ENCODE results near the gene NOTCH4. TPM values are rescaled to one million over a fixed set of nuclear protein-coding genes. Genes with fewer than 3 reads are reported as not detected.
A peak's percentile ranks its signal among the peaks of the same experiment; 100 is the strongest.

NOTCH4 gene
- total RNA-seq, 1 experiment from 2014 or later: 2.3 TPM

GRCh38 chr6:32151181-32151862, 72.5 kb downstream of the NOTCH4 start:
- no CpG with 5 or more reads among the region's 8 CpGs for WGBS (ENCODE audit: extremely low coverage, insufficient read length, low lambda C conversion rate)
- Histone ChIP-seq H3K56ac (ENCODE audit: insufficient read length, low read depth, low read length) (no peak overlapping the region), H4K5ac (ENCODE audit: insufficient read length, low read depth, low read length) (no peak overlapping the region), H3K4ac (ENCODE audit: low read depth, low read length) (no peak overlapping the region), H3K9me3 (ENCODE audit: control insufficient read depth, low read depth, low read length) (no peaks in the 10 kb centered on the region), H4K8ac (replicated peaks; ENCODE audit: insufficient read length, low read depth, low read length) (no peak overlapping the region), H3K23me2 (ENCODE audit: insufficient read length, low read depth, low read length, poor library complexity, severe bottlenecking) (peaks cover 41% of the 10 kb centered on the region), H2BK15ac (ENCODE audit: low read depth, low read length) (no peak overlapping the region), H2BK120ac (ENCODE audit: low read depth, low read length, poor library complexity, severe bottlenecking) (no peak overlapping the region), H3K27me3 (ENCODE audit: insufficient read depth, low read length) (no peaks in the 10 kb centered on the region; the same call in 1 of the 2 replicates), H4K20me1 (ENCODE audit: control insufficient read depth, insufficient read depth, insufficient read length) (no peaks in the 10 kb centered on the region), H2BK20ac (ENCODE audit: low read depth, low read length, poor library complexity, severe bottlenecking) (no peak overlapping the region), H3K79me2 (ENCODE audit: insufficient read depth, low read length) (no peaks in the 10 kb centered on the region; the same call in 1 of the 2 replicates), H3K9ac (ENCODE audit: extremely low read depth, insufficient read length, low read length) (no peak overlapping the region), H3K23ac (ENCODE audit: insufficient read length, low read depth, low read length) (no peak overlapping the region), H2BK5ac (ENCODE audit: insufficient read length, low read length) (no peak overlapping the region), H3K79me1 (ENCODE audit: insufficient read depth, low read depth, low read length, poor library complexity, severe bottlenecking) (no peaks in the 10 kb centered on the region), H3K4me1 (ENCODE audit: insufficient read depth, low read length) (peaks cover 7% of the 10 kb centered on the region), H3K18ac (ENCODE audit: insufficient read length, low read depth, low read length) (no peak overlapping the region), H3K4me2 (ENCODE audit: insufficient read depth, insufficient read length, low read length) (peak overlapping the region; percentile 81), H3K14ac (ENCODE audit: insufficient read depth, low read length) (no peak overlapping the region), H2AK5ac (ENCODE audit: insufficient read length, low read length) (no peak overlapping the region), H3K27ac (ENCODE audit: insufficient read length, low read depth, low read length) (no peak overlapping the region), H2AFZ (ENCODE audit: low read length) (no peak overlapping the region), H2BK12ac (ENCODE audit: insufficient read length, low read depth, low read length) (no peak overlapping the region), H3T11ph (ENCODE audit: low read length) (no peak overlapping the region), H4K91ac (ENCODE audit: insufficient read length, low read depth, low read length) (no peak overlapping the region)
- TF ChIP-seq CTCF (conservative IDR thresholded peaks at IDR 0.05): no peak
- peaks cover 41 to 62% of the 10 kb centered on the region in 2 experiments for H3K4me1 Mint-ChIP-seq
- H3K27me3 Mint-ChIP-seq (ENCODE audit: low read depth): peaks cover 4% of the 10 kb centered on the region
- H3K4me3 Mint-ChIP-seq: peak overlapping the region; percentile 49 to 98
- no peaks in the 10 kb centered on the region; a peak in 1 of 5 replicates for H3K9me3 Mint-ChIP-seq
- peaks cover 11 to 15% (median 11%) of the 10 kb centered on the region in 3 experiments; a peak in 6 of 7 replicates for H3K36me3 Mint-ChIP-seq (ENCODE audit: insufficient read depth in 1 of 3, low read depth in 3 of 3)
- no peak overlapping the region for H3K27ac Mint-ChIP-seq
- no peak for DNase-seq

Measured in H9 (cell line).